Brain microvascular endothelial cell (primary cell): ENCODE measurements around the gene ANKFY1.
A peak's percentile ranks its signal among the peaks of the same experiment; 100 is the strongest.

Experiments
- DNase-seq: peaks from one replicate; pipeline ENCODE4 v3.0.0-alpha.2; 2020
- H3K27ac ChIP-seq: fragments of 250-450 bp; sonication (Bioruptor Pico); 2 replicates; pipeline ENCODE4 v1.5.1; 2020; ENCODE audit warnings: mild to moderate bottlenecking, moderate library complexity
- H3K27me3 ChIP-seq: fragments of 250-450 bp; sonication (Bioruptor Pico); replicated peaks from 2 replicates; pipeline ENCODE4 v1.5.1; 2020; ENCODE audit warnings: mild to moderate bottlenecking
- H3K36me3 ChIP-seq: fragments of 250-450 bp; sonication (Bioruptor Pico); replicated peaks from 2 replicates; pipeline ENCODE4 v1.5.1; 2020; ENCODE audit warnings: mild to moderate bottlenecking
- H3K4me3 ChIP-seq: 2 replicates; pipeline ENCODE4 v1.5.1; 2011; ENCODE audit warnings: low read depth, mild to moderate bottlenecking, control low read depth, low read length, moderate library complexity
- CTCF ChIP-seq: IDR thresholded peaks from 2 replicates; pipeline ENCODE4 v1.5.1; 2011; ENCODE audit warnings: low read depth, mild to moderate bottlenecking, moderate library complexity, low read length, control low read depth, inconsistent platforms; ENCODE audit errors: missing control alignments
- in situ Hi-C: cut with HindIII; loops from 2 replicates; pipeline ENCODE4 v1.10.0; 2017; ENCODE audit warnings: low sequenced_read_pairs, low pct_ligation_motif_present

The ANKFY1 gene

GRCh38 chr17:4162321-4162720, 101.5 kb downstream of the ANKFY1 start:
- H3K27me3 ChIP-seq, result no peaks in the 10 kb centered on the region
- H3K36me3 ChIP-seq, result peaks cover 9% of the 10 kb centered on the region
- TF ChIP-seq CTCF, result no peak
- H3K27ac ChIP-seq, result no peak overlapping the region
- DNase-seq, result no peak
- H3K4me3 ChIP-seq, result no peak overlapping the region
- in situ Hi-C loops, result no loop called here

GRCh38 chr17:4161967-4162305, 101.8 kb downstream of the ANKFY1 start:
- Histone ChIP-seq H3K4me3 (no peak overlapping the region), H3K36me3 (peaks cover 7% of the 10 kb centered on the region), H3K27ac (no peak overlapping the region), H3K27me3 (no peaks in the 10 kb centered on the region)
- in situ Hi-C loops, result no loop called here
- no peak for TF ChIP-seq CTCF
- no peak for DNase-seq

DNA sequence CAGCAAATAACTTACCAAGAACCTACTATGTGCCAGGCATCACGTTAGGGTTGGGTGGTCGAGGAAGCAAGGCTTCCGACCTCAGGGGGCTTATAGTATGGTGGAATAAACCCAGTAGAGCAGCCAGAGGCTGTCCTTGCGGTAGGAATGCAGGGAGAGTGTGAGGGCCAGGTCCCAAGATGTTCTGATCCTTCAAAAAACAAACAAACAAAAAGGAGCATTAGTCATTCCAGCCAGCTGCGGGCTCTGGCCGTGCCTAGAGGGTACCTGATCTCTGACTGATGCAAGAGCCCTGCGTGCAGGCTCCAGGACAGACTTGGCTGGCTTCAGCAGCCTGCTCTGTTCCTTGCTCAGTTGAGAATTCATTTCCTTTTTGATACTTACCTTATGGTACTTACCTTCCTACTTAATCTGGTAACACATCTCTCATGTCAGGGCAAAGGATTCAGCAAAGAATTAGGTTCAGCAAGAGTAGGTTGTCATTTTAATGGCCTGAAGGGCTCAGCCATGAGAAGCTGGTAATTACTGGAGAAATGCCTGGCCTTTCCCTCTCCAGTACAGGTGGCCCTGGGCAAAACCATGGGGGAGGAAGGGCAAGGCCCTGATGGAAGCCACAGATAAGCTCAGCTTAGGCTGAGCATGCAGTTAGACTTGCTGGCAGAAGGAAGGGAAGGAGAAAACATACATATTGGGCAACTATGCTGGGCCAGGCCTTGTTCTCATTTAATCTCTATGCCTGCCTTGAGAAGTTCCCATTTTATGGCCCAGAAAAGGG, 102.4 kb downstream of the ANKFY1 start:
- DNase-seq, result peak; percentile 81
- in situ Hi-C loops, result no loop called here
- Histone ChIP-seq H3K36me3 (peaks cover 2% of the 10 kb centered on the region), H3K4me3 (no peak overlapping the region), H3K27me3 (no peaks in the 10 kb centered on the region), H3K27ac (peak overlapping the region; percentile 50)
- peak; percentile 54 for TF ChIP-seq CTCF

- in situ Hi-C loops, result no loop called here
- Histone ChIP-seq H3K27me3 (no peaks in the 10 kb centered on the region), H3K27ac (no peak overlapping the region), H3K4me3 (no peak overlapping the region), H3K36me3 (peaks cover 2% of the 10 kb centered on the region)
- no peak for DNase-seq
- TF ChIP-seq CTCF, result no peak
Measured at GRCh38 chr17:4160294-4160859, 103.4 kb downstream of the ANKFY1 start.

- Histone ChIP-seq H3K27me3 (no peaks in the 10 kb centered on the region), H3K4me3 (no peak overlapping the region), H3K27ac (no peak overlapping the region), H3K36me3 (peaks cover 2% of the 10 kb centered on the region)
- in situ Hi-C loops, result no loop called here
- no peak for TF ChIP-seq CTCF
- no peak for DNase-seq
Measured at GRCh38 chr17:4159761-4160160, 104.0 kb downstream of the ANKFY1 start.
